Measurements from ENCODE around the gene KLF3.

DNA sequence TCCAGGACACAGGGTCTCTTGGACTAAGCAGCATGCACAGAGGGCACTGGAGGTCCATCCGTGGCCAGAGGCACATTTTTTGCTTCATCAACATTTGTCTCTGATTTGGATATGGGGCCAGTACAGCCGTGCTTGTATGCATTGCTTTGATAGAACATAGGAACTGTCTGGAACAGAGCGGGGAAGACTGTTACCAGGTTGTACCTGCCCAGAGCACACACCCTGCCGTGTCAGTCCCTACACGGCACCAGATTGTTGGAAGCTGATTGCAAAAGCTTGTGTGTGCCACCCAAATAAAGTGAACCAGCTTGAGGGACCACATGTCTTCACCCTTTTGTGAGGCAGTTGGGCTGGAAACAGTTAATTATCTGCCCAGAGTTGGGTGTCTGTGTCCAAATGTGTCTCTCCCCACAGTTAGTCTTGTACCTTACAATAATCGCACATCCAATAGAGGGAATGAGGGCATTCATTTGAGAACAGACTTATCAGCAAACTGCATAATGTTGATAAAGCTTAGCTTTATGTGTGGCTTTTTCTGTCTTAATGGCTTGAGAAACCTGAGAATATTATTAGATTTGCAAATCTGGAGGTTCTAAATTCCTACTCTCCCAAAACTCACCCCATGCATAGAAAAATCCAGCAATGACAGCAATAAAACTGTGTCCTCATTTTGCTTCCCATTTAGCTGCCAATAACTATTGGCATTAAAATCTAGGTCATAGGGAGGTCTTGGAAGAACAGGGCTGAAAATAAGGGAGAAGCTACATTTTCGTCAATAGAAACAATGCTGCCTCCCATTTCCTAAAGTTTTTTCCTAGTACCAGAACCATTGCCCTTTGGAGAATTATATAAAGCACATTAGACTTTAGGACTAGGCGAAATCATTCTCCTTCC is 21.2 kb downstream of the KLF3 start:
- TF ChIP-seq, protein P1, sequence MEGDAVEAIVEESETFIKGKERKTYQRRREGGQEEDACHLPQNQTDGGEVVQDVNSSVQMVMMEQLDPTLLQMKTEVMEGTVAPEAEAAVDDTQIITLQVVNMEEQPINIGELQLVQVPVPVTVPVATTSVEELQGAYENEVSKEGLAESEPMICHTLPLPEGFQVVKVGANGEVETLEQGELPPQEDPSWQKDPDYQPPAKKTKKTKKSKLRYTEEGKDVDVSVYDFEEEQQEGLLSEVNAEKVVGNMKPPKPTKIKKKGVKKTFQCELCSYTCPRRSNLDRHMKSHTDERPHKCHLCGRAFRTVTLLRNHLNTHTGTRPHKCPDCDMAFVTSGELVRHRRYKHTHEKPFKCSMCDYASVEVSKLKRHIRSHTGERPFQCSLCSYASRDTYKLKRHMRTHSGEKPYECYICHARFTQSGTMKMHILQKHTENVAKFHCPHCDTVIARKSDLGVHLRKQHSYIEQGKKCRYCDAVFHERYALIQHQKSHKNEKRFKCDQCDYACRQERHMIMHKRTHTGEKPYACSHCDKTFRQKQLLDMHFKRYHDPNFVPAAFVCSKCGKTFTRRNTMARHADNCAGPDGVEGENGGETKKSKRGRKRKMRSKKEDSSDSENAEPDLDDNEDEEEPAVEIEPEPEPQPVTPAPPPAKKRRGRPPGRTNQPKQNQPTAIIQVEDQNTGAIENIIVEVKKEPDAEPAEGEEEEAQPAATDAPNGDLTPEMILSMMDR (IDR thresholded peaks at IDR 0.05): no peak
- TF ChIP-seq, protein P2, sequence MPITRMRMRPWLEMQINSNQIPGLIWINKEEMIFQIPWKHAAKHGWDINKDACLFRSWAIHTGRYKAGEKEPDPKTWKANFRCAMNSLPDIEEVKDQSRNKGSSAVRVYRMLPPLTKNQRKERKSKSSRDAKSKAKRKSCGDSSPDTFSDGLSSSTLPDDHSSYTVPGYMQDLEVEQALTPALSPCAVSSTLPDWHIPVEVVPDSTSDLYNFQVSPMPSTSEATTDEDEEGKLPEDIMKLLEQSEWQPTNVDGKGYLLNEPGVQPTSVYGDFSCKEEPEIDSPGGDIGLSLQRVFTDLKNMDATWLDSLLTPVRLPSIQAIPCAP (CRISPR knock-in tag; IDR thresholded peaks at IDR 0.05): no peak
- TF ChIP-seq, protein P3, sequence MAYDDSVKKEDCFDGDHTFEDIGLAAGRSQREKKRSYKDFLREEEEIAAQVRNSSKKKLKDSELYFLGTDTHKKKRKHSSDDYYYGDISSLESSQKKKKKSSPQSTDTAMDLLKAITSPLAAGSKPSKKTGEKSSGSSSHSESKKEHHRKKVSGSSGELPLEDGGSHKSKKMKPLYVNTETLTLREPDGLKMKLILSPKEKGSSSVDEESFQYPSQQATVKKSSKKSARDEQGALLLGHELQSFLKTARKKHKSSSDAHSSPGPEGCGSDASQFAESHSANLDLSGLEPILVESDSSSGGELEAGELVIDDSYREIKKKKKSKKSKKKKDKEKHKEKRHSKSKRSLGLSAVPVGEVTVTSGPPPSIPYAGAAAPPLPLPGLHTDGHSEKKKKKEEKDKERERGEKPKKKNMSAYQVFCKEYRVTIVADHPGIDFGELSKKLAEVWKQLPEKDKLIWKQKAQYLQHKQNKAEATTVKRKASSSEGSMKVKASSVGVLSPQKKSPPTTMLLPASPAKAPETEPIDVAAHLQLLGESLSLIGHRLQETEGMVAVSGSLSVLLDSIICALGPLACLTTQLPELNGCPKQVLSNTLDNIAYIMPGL (CRISPR knock-in tag; IDR thresholded peaks at IDR 0.05): no peak
- TF ChIP-seq, protein P4, sequence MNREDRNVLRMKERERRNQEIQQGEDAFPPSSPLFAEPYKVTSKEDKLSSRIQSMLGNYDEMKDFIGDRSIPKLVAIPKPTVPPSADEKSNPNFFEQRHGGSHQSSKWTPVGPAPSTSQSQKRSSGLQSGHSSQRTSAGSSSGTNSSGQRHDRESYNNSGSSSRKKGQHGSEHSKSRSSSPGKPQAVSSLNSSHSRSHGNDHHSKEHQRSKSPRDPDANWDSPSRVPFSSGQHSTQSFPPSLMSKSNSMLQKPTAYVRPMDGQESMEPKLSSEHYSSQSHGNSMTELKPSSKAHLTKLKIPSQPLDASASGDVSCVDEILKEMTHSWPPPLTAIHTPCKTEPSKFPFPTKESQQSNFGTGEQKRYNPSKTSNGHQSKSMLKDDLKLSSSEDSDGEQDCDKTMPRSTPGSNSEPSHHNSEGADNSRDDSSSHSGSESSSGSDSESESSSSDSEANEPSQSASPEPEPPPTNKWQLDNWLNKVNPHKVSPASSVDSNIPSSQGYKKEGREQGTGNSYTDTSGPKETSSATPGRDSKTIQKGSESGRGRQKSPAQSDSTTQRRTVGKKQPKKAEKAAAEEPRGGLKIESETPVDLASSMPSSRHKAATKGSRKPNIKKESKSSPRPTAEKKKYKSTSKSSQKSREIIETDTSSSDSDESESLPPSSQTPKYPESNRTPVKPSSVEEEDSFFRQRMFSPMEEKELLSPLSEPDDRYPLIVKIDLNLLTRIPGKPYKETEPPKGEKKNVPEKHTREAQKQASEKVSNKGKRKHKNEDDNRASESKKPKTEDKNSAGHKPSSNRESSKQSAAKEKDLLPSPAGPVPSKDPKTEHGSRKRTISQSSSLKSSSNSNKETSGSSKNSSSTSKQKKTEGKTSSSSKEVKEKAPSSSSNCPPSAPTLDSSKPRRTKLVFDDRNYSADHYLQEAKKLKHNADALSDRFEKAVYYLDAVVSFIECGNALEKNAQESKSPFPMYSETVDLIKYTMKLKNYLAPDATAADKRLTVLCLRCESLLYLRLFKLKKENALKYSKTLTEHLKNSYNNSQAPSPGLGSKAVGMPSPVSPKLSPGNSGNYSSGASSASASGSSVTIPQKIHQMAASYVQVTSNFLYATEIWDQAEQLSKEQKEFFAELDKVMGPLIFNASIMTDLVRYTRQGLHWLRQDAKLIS (CRISPR knock-in tag; IDR thresholded peaks at IDR 0.05; ENCODE audit: borderline replicate concordance): no peak
- TF ChIP-seq FOXP1 (CRISPR knock-in tag; IDR thresholded peaks at IDR 0.05; ENCODE audit: borderline replicate concordance): no peak
- TF ChIP-seq, protein P5, sequence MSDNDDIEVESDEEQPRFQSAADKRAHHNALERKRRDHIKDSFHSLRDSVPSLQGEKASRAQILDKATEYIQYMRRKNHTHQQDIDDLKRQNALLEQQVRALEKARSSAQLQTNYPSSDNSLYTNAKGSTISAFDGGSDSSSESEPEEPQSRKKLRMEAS (CRISPR knock-in tag; IDR thresholded peaks at IDR 0.05): no peak
- TF ChIP-seq SP1 (CRISPR knock-in tag; conservative IDR thresholded peaks at IDR 0.05): no peak
- no peak for TF ChIP-seq ZNF671 (CRISPR knock-in tag; IDR thresholded peaks at IDR 0.05)
- TF ChIP-seq, protein P6, sequence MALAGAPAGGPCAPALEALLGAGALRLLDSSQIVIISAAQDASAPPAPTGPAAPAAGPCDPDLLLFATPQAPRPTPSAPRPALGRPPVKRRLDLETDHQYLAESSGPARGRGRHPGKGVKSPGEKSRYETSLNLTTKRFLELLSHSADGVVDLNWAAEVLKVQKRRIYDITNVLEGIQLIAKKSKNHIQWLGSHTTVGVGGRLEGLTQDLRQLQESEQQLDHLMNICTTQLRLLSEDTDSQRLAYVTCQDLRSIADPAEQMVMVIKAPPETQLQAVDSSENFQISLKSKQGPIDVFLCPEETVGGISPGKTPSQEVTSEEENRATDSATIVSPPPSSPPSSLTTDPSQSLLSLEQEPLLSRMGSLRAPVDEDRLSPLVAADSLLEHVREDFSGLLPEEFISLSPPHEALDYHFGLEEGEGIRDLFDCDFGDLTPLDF (CRISPR knock-in tag; IDR thresholded peaks at IDR 0.05): no peak
- no peak for TF ChIP-seq SMAD3 (CRISPR knock-in tag; IDR thresholded peaks at IDR 0.05; ENCODE audit: borderline replicate concordance)
- TF ChIP-seq, protein P7, sequence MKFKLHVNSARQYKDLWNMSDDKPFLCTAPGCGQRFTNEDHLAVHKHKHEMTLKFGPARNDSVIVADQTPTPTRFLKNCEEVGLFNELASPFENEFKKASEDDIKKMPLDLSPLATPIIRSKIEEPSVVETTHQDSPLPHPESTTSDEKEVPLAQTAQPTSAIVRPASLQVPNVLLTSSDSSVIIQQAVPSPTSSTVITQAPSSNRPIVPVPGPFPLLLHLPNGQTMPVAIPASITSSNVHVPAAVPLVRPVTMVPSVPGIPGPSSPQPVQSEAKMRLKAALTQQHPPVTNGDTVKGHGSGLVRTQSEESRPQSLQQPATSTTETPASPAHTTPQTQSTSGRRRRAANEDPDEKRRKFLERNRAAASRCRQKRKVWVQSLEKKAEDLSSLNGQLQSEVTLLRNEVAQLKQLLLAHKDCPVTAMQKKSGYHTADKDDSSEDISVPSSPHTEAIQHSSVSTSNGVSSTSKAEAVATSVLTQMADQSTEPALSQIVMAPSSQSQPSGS (CRISPR knock-in tag; IDR thresholded peaks at IDR 0.05; ENCODE audit: borderline replicate concordance, low read depth): no peak
- no peak for TF ChIP-seq RELA (CRISPR knock-in tag; IDR thresholded peaks at IDR 0.05; ENCODE audit: borderline replicate concordance)
- no peak for TF ChIP-seq ZNF121 (CRISPR knock-in tag; IDR thresholded peaks at IDR 0.05)
- no peak for TF ChIP-seq KAT7 (CRISPR knock-in tag; IDR thresholded peaks at IDR 0.05; ENCODE audit: borderline replicate concordance)

All from WTC11 (cell line).